Lower leg skin (tissue), 4 donors: ENCODE measurements around the gene BPIFB1. TPM values are rescaled to one million over a fixed set of nuclear protein-coding genes. Genes with fewer than 3 reads are reported as not detected.

Experiments
- DNase-seq, 2 donors: peaks; one replicate each; pipeline ENCODE4 v3.0.0-alpha.2; 2019; ENCODE audit warnings: low spot score in 2 of 2
- H3K4me3 ChIP-seq: fragments of 200-600 bp; sonication (generic); 2 replicates; pipeline ENCODE4 v1.5.1; 2017; ENCODE audit warnings: mild to moderate bottlenecking, low read depth; ENCODE audit not compliant: poor library complexity, severe bottlenecking
- CTCF ChIP-seq, 3 donors: fragments of 450-650 bp; IDR thresholded peaks; one replicate each; pipeline ENCODE4 v1.5.1; 2016; ENCODE audit warnings: antibody characterized with exemption in 3 of 3, mild to moderate bottlenecking in 3 of 3, moderate library complexity in 2 of 3
- POLR2A ChIP-seq, 2 donors: fragments of 450-650 bp; IDR thresholded peaks; one replicate each; pipeline ENCODE4 v1.6.1; 2016 to 2017; ENCODE audit warnings: antibody characterized with exemption in 2 of 2, mild to moderate bottlenecking in 1 of 2, moderate library complexity in 1 of 2
- WGBS, 2 donors: methylation state at CpG; one replicate each; pipeline ENCODE4 v1.1.5; 2018; 5-methylcytosine and 5-hydroxymethylcytosine counted together
- intact Hi-C: fragments of 100-400 bp; cut with DNase I; formaldehyde crosslinking; loops from one replicate; pipeline ENCODE4 v1.15.0; 2023; ENCODE audit warnings: low total_unique reads
- total RNA-seq, 4 donors: library from RNA; depleted of rRNA; stranded (reverse); fragments of >200 nt; gene quantifications; one replicate each; pipeline ENCODE4 v1.1.0, GENCODE V29; 2016

BPIFB1 gene
- not detected for total RNA-seq

- no peak for DNase-seq
- 83 to 88% methylated on average over 13 of the region's 13 CpGs for WGBS, 2 donors
- TF ChIP-seq POLR2A (IDR thresholded peaks at IDR 0.05) (no peak), CTCF (IDR thresholded peaks at IDR 0.05) (no peak)
- intact Hi-C loops: no loop called here
- no peak within 1 kb of the TSS for H3K4me3 ChIP-seq
Measured at GRCh38 chr20:33282991-33283555, at the start of gene BPIFB1. TSS of gene BPIFB1 (plus strand) at chr20:33283214. CDS start at chr20:33286074, 2,860 bp downstream.

- DNase-seq: no peak
- intact Hi-C loops: no loop called here
- TF ChIP-seq CTCF (IDR thresholded peaks at IDR 0.05): no peak
- TF ChIP-seq POLR2A (IDR thresholded peaks at IDR 0.05): no peak
- WGBS, 2 donors: 88 to 92% methylated on average over 2 of the region's 2 CpGs
- H3K4me3 ChIP-seq: no peak overlapping the region
Measured at GRCh38 chr20:33234050-33234449, 49.0 kb upstream of the BPIFB1 start.

- H3K4me3 ChIP-seq: no peak within 1 kb of the TSS
- intact Hi-C loops: no loop called here
- DNase-seq: no peak
- TF ChIP-seq POLR2A (IDR thresholded peaks at IDR 0.05) (no peak), CTCF (IDR thresholded peaks at IDR 0.05) (no peak)
- WGBS, 2 donors: 71 to 72% methylated on average over 5 of the region's 5 CpGs
Measured at GRCh38 chr20:33235696-33236095, 47.3 kb upstream of the BPIFB1 start, which contains the start of gene BPIFA1. TSS of gene BPIFA1 (plus strand) at chr20:33235996. CDS start at chr20:33237712, 1,716 bp downstream.

GRCh38 chr20:33236351-33236750 lies 46.7 kb upstream of the BPIFB1 start:
- TF ChIP-seq CTCF (IDR thresholded peaks at IDR 0.05) (no peak), POLR2A (IDR thresholded peaks at IDR 0.05) (no peak)
- no peak for DNase-seq
- intact Hi-C loops: no loop called here
- no peak overlapping the region for H3K4me3 ChIP-seq
- 23 to 67% methylated on average over 1 of the region's 1 CpG for WGBS, 2 donors

GRCh38 chr20:33237989-33238388 lies 45.0 kb upstream of the BPIFB1 start:
- no peak for DNase-seq
- TF ChIP-seq CTCF (IDR thresholded peaks at IDR 0.05) (no peak), POLR2A (IDR thresholded peaks at IDR 0.05) (no peak)
- intact Hi-C loops: no loop called here
- WGBS, 2 donors: 55 to 64% methylated on average over 3 to 6 of the region's 6 CpGs
- no peak overlapping the region for H3K4me3 ChIP-seq

GRCh38 chr20:33239418-33239817 lies 43.6 kb upstream of the BPIFB1 start:
- DNase-seq: no peak
- 36 to 38% methylated on average over 1 of the region's 1 CpG for WGBS, 2 donors
- H3K4me3 ChIP-seq: no peak overlapping the region

More at GRCh38 chr20:33239418-33239817, 43.6 kb upstream of the BPIFB1 start:
- intact Hi-C loops: no loop called here
- no peak for TF ChIP-seq CTCF (IDR thresholded peaks at IDR 0.05)
- TF ChIP-seq POLR2A (IDR thresholded peaks at IDR 0.05): no peak
